ENCODE results near the gene NTNG1.
"Not testable (repeated sequence)": the region's sequence is repeated elsewhere in the genome, so short reads cannot be mapped to it uniquely, and the experiment has no call there.

Gene NTNG1

DNA sequence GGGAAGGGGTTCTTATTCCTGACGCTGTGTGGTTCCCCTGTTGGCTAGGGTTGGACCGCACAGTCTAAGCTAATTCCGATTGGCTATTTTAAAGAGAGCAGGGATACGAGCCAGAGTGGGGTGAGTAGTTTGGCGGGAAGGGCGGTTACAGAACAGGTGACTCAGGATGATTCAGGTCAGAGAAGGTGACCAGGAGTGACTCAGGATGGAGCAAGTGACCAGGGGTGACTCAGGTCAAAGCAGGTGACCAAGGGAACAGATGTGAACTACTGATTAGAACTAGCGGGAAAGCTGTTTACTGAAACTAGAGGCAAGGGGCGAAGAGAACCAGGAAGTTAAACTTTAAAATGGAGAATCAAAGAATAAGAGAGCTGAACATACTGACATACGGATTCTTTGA lies 24.1 kb downstream of the NTNG1 start:
- not testable (repeated sequence) for H3K9me3 ChIP-seq (ENCODE audit: control insufficient read depth in 1 of 2, low read length in 2 of 2); H3K9ac ChIP-seq (ENCODE audit: low read depth in 1 of 2, low read length in 2 of 2); H3K27me3 ChIP-seq (ENCODE audit: control insufficient read depth in 1 of 2, insufficient read depth in 2 of 2, low read length in 2 of 2); H3K4me1 ChIP-seq (ENCODE audit: control insufficient read depth in 1 of 2, insufficient read depth in 2 of 2, low read length in 2 of 2); H3K27ac ChIP-seq (ENCODE audit: low read depth, low read length); H3K4me3 ChIP-seq (ENCODE audit: low read depth in 1 of 2, low read length in 2 of 2); H3K36me3 ChIP-seq (ENCODE audit: control insufficient read depth in 1 of 2, insufficient read depth in 2 of 2, low read length in 2 of 2)

- Histone ChIP-seq H3K9me3 (ENCODE audit: control insufficient read depth in 1 of 2, low read length in 2 of 2) (no peaks in the 10 kb centered on the region), H3K36me3 (ENCODE audit: control insufficient read depth in 1 of 2, insufficient read depth in 2 of 2, low read length in 2 of 2) (no peaks in the 10 kb centered on the region), H3K4me3 (ENCODE audit: low read depth in 1 of 2, low read length in 2 of 2) (no peak overlapping the region), H3K27me3 (ENCODE audit: control insufficient read depth in 1 of 2, insufficient read depth in 2 of 2, low read length in 2 of 2) (no peaks in the 10 kb centered on the region), H3K9ac (ENCODE audit: low read depth in 1 of 2, low read length in 2 of 2) (no peak overlapping the region), H3K4me1 (ENCODE audit: control insufficient read depth in 1 of 2, insufficient read depth in 2 of 2, low read length in 2 of 2) (no peaks in the 10 kb centered on the region), H3K27ac (ENCODE audit: low read depth, low read length) (no peak overlapping the region)
Measured at GRCh38 chr1:107169615-107170014, 28.8 kb downstream of the NTNG1 start.

DNA sequence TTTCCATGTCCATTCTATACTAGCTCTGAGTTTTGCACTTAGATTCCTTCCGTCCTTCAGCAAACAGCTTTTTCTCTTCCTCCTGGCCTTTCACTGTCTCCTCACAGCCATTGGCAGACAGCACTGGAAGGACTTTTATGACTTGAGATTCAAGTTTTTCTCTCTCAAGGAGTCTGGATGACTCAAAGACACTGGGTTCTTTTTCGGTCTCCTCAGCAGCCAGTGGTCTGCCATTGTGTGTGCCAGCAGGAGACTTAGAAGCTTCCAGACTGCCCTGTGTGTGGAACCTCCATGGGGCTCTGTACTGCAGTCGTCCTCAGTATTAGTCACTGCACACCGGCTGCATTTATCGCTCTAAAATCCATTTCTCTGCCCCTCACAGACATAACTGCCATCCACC lies 30.5 kb downstream of the NTNG1 start:
- no peaks in the 10 kb centered on the region for H3K9me3 ChIP-seq (ENCODE audit: control insufficient read depth in 1 of 2, low read length in 2 of 2)
- no peak overlapping the region for H3K9ac ChIP-seq (ENCODE audit: low read depth in 1 of 2, low read length in 2 of 2)
- H3K27me3 ChIP-seq (ENCODE audit: control insufficient read depth in 1 of 2, insufficient read depth in 2 of 2, low read length in 2 of 2), result no peaks in the 10 kb centered on the region
- no peak overlapping the region for H3K4me3 ChIP-seq (ENCODE audit: low read depth in 1 of 2, low read length in 2 of 2)
- no peaks in the 10 kb centered on the region for H3K4me1 ChIP-seq (ENCODE audit: control insufficient read depth in 1 of 2, insufficient read depth in 2 of 2, low read length in 2 of 2)
- no peak overlapping the region for H3K27ac ChIP-seq (ENCODE audit: low read depth, low read length)
- no peaks in the 10 kb centered on the region for H3K36me3 ChIP-seq (ENCODE audit: control insufficient read depth in 1 of 2, insufficient read depth in 2 of 2, low read length in 2 of 2)

DNA sequence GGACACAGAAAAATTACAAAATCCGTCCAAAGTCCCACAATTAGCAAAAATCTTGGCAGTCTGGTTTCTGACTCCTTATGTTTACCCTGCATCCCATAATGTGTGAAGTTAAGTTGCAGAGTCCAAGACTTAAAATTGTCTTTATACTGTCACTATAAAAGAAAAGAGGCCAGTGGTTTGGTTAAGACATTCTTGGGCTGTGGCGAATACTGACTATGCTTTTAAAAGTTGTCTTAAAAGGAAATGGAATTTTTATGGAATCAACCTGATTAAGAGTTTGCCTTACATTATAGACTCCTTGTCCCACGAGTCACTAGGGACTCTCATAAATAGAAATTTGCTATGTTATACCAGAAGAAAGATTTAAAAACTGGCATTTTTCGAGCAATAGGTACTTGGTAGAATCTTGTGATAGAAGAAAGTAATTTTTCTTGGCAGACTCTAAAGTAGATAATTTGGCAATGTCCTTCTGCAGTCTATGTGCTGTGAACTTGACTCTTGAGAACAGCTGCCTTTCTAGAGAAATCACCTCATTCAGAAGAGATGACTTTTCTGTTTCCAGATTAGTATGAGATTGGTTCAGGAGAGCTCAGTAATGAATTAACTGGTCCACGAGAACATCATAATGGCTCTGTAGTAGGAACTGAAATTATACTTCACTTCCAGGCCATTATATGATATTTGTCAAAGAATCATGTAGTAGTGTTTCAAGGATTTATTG lies 31.8 kb downstream of the NTNG1 start:
- Histone ChIP-seq H3K36me3 (ENCODE audit: control insufficient read depth in 1 of 2, insufficient read depth in 2 of 2, low read length in 2 of 2) (no peaks in the 10 kb centered on the region), H3K9me3 (ENCODE audit: control insufficient read depth in 1 of 2, low read length in 2 of 2) (no peaks in the 10 kb centered on the region), H3K27me3 (ENCODE audit: control insufficient read depth in 1 of 2, insufficient read depth in 2 of 2, low read length in 2 of 2) (no peaks in the 10 kb centered on the region), H3K27ac (ENCODE audit: low read depth, low read length) (no peak overlapping the region), H3K4me3 (ENCODE audit: low read depth in 1 of 2, low read length in 2 of 2) (no peak overlapping the region), H3K9ac (ENCODE audit: low read depth in 1 of 2, low read length in 2 of 2) (no peak overlapping the region), H3K4me1 (ENCODE audit: control insufficient read depth in 1 of 2, insufficient read depth in 2 of 2, low read length in 2 of 2) (no peaks in the 10 kb centered on the region)

GRCh38 chr1:107175102-107175909 lies 34.5 kb downstream of the NTNG1 start:
- no peak overlapping the region for H3K9ac ChIP-seq (ENCODE audit: low read depth in 1 of 2, low read length in 2 of 2)
- H3K4me3 ChIP-seq (ENCODE audit: low read depth in 1 of 2, low read length in 2 of 2), result no peak overlapping the region
- H3K36me3 ChIP-seq (ENCODE audit: control insufficient read depth in 1 of 2, insufficient read depth in 2 of 2, low read length in 2 of 2), result no peaks in the 10 kb centered on the region
- H3K9me3 ChIP-seq (ENCODE audit: control insufficient read depth in 1 of 2, low read length in 2 of 2), result no peaks in the 10 kb centered on the region
- no peak overlapping the region for H3K27ac ChIP-seq (ENCODE audit: low read depth, low read length)
- no peaks in the 10 kb centered on the region for H3K4me1 ChIP-seq (ENCODE audit: control insufficient read depth in 1 of 2, insufficient read depth in 2 of 2, low read length in 2 of 2)
- H3K27me3 ChIP-seq (ENCODE audit: control insufficient read depth in 1 of 2, insufficient read depth in 2 of 2, low read length in 2 of 2), result no peaks in the 10 kb centered on the region

DNA sequence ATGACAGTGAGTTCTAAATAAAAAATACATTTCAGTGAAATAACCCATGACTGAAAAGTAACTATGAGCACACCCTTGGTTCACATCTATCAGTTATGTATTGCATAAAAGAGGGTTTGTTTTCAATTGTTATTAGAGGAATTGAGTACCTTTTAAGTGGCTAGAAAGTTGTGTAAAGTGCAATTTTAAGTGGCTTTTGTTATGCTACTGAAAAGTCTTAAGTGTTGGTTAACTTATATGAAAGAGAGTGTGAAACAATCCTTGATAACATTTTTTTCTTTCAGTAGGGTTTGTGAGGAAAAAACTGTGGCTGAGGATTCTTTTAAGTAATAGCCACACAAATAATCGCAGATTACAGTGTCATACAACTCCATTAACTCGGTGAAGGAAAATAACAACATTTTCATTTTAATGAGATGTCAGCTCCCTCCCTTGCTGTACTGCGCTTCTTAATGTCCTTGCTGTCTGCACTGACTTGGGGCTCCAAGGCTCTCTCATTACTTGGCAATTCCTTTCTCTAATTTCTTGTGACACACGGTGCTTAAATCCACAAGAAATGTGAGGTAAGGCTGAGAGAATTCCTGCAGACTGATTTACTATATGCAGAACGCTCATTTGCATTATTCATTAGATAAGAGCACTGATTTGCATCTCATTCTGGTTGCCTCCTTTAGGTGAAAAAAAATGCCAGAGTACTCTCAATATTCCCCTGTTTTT lies 40.6 kb downstream of the NTNG1 start:
- no peak overlapping the region for H3K27ac ChIP-seq (ENCODE audit: low read depth, low read length)

DNA sequence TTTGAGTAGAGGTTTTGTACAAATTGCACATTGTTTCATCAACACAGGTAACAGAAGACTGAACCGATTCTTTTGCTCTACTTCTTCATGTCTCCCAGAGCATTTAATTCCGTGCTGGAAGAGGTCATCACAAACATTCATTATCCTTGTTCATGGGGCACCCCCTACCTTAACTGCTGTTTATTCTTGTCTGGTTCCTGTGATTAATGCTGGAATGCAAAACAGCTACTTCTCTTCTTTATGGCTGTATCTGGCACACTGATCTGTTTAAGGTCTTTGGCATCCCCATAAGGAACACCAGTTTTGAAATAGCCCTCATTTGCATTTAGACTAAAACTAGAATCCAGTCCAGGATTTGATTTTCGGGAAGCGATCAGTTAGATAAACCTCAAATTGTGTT lies 42.2 kb downstream of the NTNG1 start:
- Histone ChIP-seq H3K4me3 (ENCODE audit: low read depth in 1 of 2, low read length in 2 of 2) (no peak overlapping the region), H3K27me3 (ENCODE audit: control insufficient read depth in 1 of 2, insufficient read depth in 2 of 2, low read length in 2 of 2) (no peaks in the 10 kb centered on the region), H3K9me3 (ENCODE audit: control insufficient read depth in 1 of 2, low read length in 2 of 2) (no peaks in the 10 kb centered on the region), H3K9ac (ENCODE audit: low read depth in 1 of 2, low read length in 2 of 2) (no peak overlapping the region), H3K4me1 (ENCODE audit: control insufficient read depth in 1 of 2, insufficient read depth in 2 of 2, low read length in 2 of 2) (no peaks in the 10 kb centered on the region), H3K36me3 (ENCODE audit: control insufficient read depth in 1 of 2, insufficient read depth in 2 of 2, low read length in 2 of 2) (no peaks in the 10 kb centered on the region), H3K27ac (ENCODE audit: low read depth, low read length) (no peak overlapping the region)

More for the DNA sequence above, 40.6 kb downstream of the NTNG1 start:
- Histone ChIP-seq H3K27me3 (ENCODE audit: control insufficient read depth in 1 of 2, insufficient read depth in 2 of 2, low read length in 2 of 2) (no peaks in the 10 kb centered on the region), H3K36me3 (ENCODE audit: control insufficient read depth in 1 of 2, insufficient read depth in 2 of 2, low read length in 2 of 2) (no peaks in the 10 kb centered on the region), H3K4me3 (ENCODE audit: low read depth in 1 of 2, low read length in 2 of 2) (no peak overlapping the region), H3K4me1 (ENCODE audit: control insufficient read depth in 1 of 2, insufficient read depth in 2 of 2, low read length in 2 of 2) (no peaks in the 10 kb centered on the region), H3K9ac (ENCODE audit: low read depth in 1 of 2, low read length in 2 of 2) (no peak overlapping the region), H3K9me3 (ENCODE audit: control insufficient read depth in 1 of 2, low read length in 2 of 2) (no peaks in the 10 kb centered on the region)

DNA sequence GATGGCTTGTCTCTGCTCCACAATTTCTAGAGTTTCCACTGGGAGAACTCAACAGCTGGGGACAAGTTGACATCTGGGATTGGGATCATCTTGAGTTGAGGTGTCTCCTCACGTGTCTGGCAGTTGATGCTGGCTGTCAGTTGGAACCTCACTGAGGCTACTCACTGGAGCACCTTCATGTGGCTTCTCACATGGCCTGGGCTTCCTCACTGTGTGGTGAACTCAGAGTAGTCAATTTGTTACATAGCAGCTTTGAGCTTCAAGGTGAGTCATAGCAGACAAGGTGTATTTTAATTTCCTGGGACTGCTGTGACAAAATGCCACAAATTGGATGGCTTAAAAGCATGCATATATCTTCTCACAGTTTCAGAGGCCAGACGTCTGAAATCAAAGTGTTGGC lies 44.0 kb downstream of the NTNG1 start:
- no peaks in the 10 kb centered on the region for H3K27me3 ChIP-seq (ENCODE audit: control insufficient read depth in 1 of 2, insufficient read depth in 2 of 2, low read length in 2 of 2)
- no peak overlapping the region for H3K4me3 ChIP-seq (ENCODE audit: low read depth in 1 of 2, low read length in 2 of 2)
- no peaks in the 10 kb centered on the region for H3K4me1 ChIP-seq (ENCODE audit: control insufficient read depth in 1 of 2, insufficient read depth in 2 of 2, low read length in 2 of 2)
- H3K36me3 ChIP-seq (ENCODE audit: control insufficient read depth in 1 of 2, insufficient read depth in 2 of 2, low read length in 2 of 2), result no peaks in the 10 kb centered on the region
- H3K9ac ChIP-seq (ENCODE audit: low read depth in 1 of 2, low read length in 2 of 2), result no peak overlapping the region
- H3K27ac ChIP-seq (ENCODE audit: low read depth, low read length), result no peak overlapping the region
- no peaks in the 10 kb centered on the region for H3K9me3 ChIP-seq (ENCODE audit: control insufficient read depth in 1 of 2, low read length in 2 of 2)

GRCh38 chr1:107187399-107187798 lies 46.6 kb downstream of the NTNG1 start:
- Histone ChIP-seq H3K36me3 (ENCODE audit: control insufficient read depth in 1 of 2, insufficient read depth in 2 of 2, low read length in 2 of 2) (no peaks in the 10 kb centered on the region), H3K27ac (ENCODE audit: low read depth, low read length) (no peak overlapping the region), H3K27me3 (ENCODE audit: control insufficient read depth in 1 of 2, insufficient read depth in 2 of 2, low read length in 2 of 2) (no peaks in the 10 kb centered on the region), H3K9ac (ENCODE audit: low read depth in 1 of 2, low read length in 2 of 2) (no peak overlapping the region), H3K4me3 (ENCODE audit: low read depth in 1 of 2, low read length in 2 of 2) (no peak overlapping the region), H3K9me3 (ENCODE audit: control insufficient read depth in 1 of 2, low read length in 2 of 2) (no peaks in the 10 kb centered on the region), H3K4me1 (ENCODE audit: control insufficient read depth in 1 of 2, insufficient read depth in 2 of 2, low read length in 2 of 2) (no peaks in the 10 kb centered on the region)

DNA sequence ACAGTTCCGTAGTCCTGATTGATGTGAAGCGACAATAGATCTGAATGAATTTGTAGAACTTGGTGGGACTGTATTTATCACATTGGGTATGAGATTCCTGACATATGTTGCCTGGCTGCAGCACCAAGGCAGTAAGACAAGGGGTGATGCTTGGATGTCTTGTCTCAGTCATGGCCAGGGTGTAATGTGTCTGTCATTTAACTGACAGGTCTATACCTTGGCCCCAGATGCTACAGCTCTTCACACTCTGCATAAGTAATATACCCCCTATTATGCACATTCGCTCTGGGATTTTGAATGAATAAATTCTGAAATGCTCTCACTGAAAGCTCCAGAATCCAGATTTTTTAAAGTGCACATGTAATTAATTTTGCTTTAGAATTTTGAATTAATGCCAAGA lies 47.3 kb downstream of the NTNG1 start:
- no peaks in the 10 kb centered on the region for H3K9me3 ChIP-seq (ENCODE audit: control insufficient read depth in 1 of 2, low read length in 2 of 2)
- no peak overlapping the region for H3K9ac ChIP-seq (ENCODE audit: low read depth in 1 of 2, low read length in 2 of 2)

More for the DNA sequence above, 47.3 kb downstream of the NTNG1 start:
- no peaks in the 10 kb centered on the region for H3K4me1 ChIP-seq (ENCODE audit: control insufficient read depth in 1 of 2, insufficient read depth in 2 of 2, low read length in 2 of 2)
- no peaks in the 10 kb centered on the region for H3K36me3 ChIP-seq (ENCODE audit: control insufficient read depth in 1 of 2, insufficient read depth in 2 of 2, low read length in 2 of 2)
- no peaks in the 10 kb centered on the region for H3K27me3 ChIP-seq (ENCODE audit: control insufficient read depth in 1 of 2, insufficient read depth in 2 of 2, low read length in 2 of 2)
- H3K27ac ChIP-seq (ENCODE audit: low read depth, low read length), result no peak overlapping the region
- no peak overlapping the region for H3K4me3 ChIP-seq (ENCODE audit: low read depth in 1 of 2, low read length in 2 of 2)
